GM19468 (cell line): Measurements from ENCODE around the gene SIK1.
"Not testable (repeated sequence)": the region's sequence is repeated elsewhere in the genome, so short reads cannot be mapped to it uniquely, and the experiment has no call there.

Source experiments
- ATAC-seq: cut with Tn5 transposase; IDR thresholded peaks from one replicate; pipeline ENCODE4 v1.9.1; 2021; ENCODE audit warnings: mild to moderate bottlenecking, moderate library complexity, moderate number of reproducible peaks; ENCODE audit not compliant: unreplicated experiment; ENCODE audit errors: extremely low read depth

Gene SIK1

GRCh38 chr21:43398533-43398932, 28.4 kb downstream of the SIK1 start:
- ATAC-seq: not testable (repeated sequence)

DNA sequence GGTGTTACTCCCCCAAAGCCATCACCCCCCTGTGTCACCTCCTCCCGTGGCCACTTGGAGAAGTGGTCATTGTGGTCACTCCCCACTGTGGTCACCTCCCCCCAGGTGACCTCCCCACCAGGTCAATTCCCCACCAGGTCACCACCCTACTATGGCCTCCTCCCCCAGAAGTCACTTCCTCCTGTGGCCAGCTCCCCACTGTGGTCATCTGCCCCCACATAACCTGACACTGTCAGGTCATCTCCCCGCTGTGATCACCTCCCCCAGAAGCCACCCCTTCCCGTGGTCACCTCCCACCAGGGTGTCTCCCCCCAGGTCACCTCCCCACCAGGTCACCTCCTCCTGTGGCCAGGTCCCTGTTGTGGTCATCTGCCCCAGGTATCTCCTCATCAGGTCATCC, 28.9 kb downstream of the SIK1 start:
- ATAC-seq: not testable (repeated sequence)

DNA sequence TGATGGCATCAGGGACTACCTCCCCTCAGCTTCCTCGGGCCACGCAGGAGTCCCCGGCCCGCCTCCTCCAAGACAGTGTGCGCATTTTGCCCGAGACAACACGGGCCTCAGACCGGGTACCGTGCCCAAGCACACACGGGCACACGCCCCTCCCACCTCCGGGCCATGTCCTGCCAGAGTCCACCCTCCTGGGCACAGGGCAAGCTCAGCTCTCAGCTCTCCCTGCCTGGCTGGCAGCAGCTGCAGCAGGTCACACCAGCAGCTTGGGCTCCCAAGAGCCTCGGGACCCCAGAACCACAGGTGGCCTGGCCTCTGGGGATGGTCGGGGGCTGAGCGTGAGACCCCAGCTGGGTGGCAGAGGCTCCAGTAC, 29.5 kb downstream of the SIK1 start:
- ATAC-seq: not testable (repeated sequence)

GRCh38 chr21:43396788-43397438, 30.0 kb downstream of the SIK1 start:
- ATAC-seq: not testable (repeated sequence)

DNA sequence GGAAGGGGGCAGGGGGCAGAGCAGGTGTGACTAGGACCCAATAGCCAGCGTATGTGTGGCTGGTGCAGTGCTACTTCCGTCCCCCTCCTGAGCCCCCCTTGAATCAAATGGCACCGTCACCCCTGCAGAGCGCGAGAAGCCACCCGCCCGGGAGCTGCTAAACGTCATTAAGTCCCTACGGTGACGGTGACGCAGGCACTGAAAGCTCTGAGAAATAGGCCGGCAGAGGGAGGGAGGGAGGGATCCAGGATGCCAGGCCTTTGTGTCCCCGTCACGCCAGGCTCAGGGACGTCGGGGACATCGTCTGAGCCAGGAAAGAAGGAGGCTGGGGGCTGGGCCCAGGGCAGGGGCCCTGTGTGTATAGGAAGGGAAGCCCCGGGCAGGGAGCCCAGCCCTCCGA, 43.6 kb downstream of the SIK1 start:
- ATAC-seq: not testable (repeated sequence)

DNA sequence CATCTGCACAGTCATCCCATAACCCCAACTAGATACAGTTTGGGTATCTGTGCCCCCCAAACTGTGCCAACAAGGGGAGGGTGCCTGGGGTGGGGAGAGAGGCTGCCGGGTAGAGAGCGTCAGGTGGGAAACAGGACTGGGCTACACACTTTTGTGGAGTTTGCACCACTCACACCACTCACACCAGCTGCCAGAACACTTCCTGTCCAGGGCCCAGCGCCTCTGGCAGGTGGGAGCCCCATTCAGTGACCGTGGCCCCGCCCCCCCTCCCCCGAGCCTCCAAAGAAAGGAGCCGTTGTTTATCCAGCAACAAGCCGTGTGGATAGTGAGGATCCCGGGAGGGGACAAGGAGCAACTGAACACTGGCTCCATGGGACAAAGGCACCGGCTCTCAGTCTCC, 44.0 kb downstream of the SIK1 start:
- ATAC-seq: not testable (repeated sequence)

- not testable (repeated sequence) for ATAC-seq
Observed at GRCh38 chr21:43380852-43381533, 45.9 kb downstream of the SIK1 start.

- not testable (repeated sequence) for ATAC-seq
Observed at GRCh38 chr21:43380337-43380736, 46.6 kb downstream of the SIK1 start.

GRCh38 chr21:43379626-43380122, 47.3 kb downstream of the SIK1 start:
- ATAC-seq: not testable (repeated sequence)

DNA sequence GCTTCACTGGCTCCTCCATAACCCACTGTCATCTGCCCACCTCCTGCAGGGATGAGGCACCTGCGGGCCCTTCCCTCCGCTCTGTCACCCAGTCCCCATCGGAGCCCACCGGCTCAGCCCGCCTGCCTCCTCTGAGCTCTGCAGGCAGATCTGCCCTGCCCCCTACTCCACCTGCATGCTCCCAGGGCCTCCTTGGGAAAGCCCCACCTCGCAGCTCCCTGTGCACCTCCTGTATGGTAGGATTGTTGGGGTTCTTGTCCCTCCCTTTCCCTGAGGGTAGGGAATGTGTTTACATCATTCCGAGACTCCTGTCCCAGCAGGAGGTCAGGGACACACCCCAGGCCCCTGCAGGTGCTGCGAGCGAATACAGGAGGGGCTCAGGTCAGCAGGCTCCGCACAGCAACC, 50.5 kb downstream of the SIK1 start:
- no peak for ATAC-seq

DNA sequence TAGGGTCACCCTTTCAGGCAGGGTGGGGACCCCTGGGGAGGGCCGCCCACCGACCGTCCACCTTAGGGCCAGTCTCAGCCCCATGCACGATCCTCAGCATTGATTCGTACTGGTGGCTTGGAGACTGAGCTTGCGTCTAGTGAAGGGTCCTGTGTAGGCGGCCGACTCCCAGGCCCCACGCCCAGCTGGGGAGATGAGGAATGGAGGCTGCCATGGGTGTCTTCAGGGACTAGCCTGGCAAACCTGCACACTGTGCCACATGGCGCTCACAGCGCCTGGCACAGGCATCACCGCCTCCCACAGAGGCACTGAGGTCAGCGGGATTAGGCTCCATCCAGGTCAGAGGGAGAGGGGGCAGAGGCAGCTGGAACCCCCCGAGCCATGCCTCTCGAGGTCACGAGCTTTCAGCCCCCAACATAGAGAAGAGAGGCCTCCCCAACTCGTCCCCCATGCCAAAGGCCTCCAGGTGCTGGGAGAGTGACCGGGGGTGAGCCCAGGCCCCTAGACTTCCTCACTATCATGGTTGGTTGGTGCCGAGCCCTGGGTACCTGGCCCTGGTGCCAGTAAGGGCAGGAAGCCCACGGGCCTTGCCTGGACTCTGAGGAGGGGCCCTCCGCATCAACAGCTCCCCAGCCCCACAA, 51.0 kb downstream of the SIK1 start:
- ATAC-seq: no peak

- no peak for ATAC-seq
Observed at GRCh38 chr21:43375006-43375836, 51.7 kb downstream of the SIK1 start.

DNA sequence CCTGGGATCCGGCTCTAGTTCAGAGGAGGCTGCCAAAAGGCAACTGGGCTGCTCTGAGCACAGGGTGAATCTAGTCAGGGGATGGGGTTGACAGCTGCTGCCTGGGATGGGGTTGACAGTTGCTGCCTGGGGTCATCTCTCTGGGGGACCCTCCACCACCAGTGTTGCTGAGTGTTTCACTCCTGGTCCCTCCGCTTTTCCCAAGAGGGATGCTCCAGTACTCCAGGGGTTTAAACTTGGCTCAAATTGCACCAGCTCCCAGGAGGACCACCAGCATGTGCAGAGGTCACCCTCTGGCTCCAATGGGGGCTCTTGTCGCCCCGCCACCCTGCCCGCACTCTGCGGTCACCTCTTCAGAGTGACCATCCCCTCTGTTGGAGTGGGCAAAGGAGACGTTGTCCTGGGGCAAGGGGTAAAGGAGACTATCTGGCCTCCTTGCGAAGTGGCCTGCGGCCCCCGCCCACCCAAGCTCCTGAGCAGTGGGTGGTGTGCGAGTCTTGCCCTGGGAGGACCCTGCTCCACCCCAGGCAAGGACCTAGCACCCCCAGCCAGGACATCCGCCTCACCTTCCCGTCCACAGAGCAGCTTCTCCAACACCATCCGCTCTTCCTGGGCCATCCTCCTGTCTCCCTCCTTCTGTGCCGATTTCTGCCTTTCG, 52.6 kb downstream of the SIK1 start:
- no peak for ATAC-seq

GRCh38 chr21:43373362-43374227, 53.3 kb downstream of the SIK1 start:
- no peak for ATAC-seq

DNA sequence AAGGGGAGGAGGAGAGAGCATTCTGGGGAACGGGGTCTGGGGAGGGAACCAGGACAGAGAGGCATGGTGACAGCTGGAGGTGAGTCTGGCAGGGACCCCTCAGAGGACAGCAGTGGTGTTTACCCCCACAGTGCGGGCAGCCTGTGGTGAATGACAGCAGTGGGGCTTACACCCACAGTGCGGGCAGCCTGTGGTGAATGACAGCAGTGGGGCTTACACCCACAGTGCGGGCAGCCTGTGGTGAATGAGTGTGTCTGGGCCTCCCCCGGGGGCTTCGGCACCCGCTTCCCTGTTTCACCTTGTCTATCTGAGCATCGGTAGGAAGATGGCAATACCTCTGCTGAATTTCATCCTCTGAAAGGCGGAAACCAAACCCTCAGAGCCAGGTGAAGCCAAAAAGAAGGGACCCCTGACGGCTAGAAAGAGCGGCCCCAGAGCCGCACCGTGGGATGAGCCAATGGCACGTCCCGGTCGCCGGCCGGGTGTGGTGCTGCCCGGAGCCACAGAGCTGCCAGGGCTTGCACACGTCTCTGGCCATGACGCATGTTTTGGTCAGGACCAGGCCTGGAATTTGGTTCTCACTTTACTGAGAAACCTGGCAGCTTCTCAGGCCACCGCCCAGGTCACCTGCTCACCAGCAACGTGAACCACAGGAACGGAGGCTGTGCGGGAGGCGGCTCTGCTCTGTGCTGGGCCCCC, 54.1 kb downstream of the SIK1 start:
- ATAC-seq: no peak

DNA sequence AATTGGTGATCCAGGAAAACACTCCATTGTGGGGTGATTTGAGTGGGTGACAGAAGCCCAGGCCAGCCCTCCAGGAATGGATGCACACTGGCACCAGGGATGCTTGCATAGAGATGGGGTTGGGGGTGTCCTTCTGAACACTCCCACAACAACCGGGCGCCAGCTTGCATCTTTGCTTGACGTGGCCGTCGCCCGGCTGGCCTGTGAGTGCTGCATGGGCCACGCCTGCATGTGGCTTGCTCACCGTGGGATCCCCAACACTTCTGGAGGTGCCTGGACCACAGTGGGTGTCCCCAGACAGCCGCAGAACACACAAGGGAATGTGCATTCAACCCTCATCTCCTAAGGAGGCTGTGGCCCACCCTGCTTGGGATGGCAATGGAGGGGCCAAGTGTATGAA, 55.1 kb downstream of the SIK1 start:
- ATAC-seq: no peak

- ATAC-seq: no peak
Observed at GRCh38 chr21:43370888-43371570, 55.9 kb downstream of the SIK1 start.

DNA sequence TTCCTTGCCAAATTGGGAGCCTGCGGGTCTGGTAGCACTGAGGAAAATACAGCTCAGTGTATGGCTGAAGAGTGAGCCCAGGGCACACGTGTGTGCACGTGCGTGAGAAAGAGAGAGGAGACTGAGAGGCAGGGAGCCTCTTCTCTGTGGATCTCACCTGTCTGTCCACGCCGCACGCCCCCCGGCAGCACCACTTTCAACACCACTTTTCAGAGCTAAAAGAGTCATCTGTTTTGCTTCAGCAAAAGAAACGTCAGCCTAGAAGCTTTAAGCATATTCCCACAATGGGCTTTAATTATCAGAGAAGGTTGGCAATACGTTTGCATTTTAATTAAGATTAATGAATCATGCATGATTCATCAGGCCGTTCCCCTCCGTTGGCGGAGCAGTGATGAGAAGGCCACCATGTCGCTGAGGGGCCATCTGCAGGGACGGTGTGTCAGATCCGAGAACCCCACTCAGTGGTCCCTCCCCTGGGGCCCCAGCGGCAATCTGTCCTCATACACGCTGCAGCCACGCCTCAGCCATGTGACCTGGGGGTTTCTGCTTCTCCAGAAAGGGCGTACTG, 56.8 kb downstream of the SIK1 start:
- no peak for ATAC-seq
